Activated CD4-positive, alpha-beta T cell treated with anti-CD3 and anti-CD28 coated beads, Interleukin-2, amount 50 U/mL, for 24 hours (primary cell): ENCODE data around the gene TRAPPC5.

Experiments
- DNase-seq, 2 donors: peaks; one replicate each; pipeline ENCODE4 v3.0.0-alpha.2; 2020; ENCODE audit warnings: low read depth in 1 of 2, low spot score in 1 of 2

The TRAPPC5 gene

GRCh38 chr19:7729831-7730285 is 49.2 kb downstream of the TRAPPC5 start:
- no peak for DNase-seq

GRCh38 chr19:7730286-7731217 is 49.9 kb downstream of the TRAPPC5 start:
- no peak for DNase-seq

- no peak for DNase-seq
Observed at GRCh38 chr19:7731218-7731595, 50.6 kb downstream of the TRAPPC5 start.

- DNase-seq: no peak
Observed at GRCh38 chr19:7731615-7732014, 51.0 kb downstream of the TRAPPC5 start.

- DNase-seq: no peak
Observed at GRCh38 chr19:7732045-7732444, 51.4 kb downstream of the TRAPPC5 start, which contains the start of gene CLEC4G. CLEC4G (minus strand) TSS chr19:7732110; CDS start chr19:7732102, 8 bp downstream.

- DNase-seq: no peak
Observed at GRCh38 chr19:7733376-7733775, 52.7 kb downstream of the TRAPPC5 start.

GRCh38 chr19:7734220-7735203 is 53.9 kb downstream of the TRAPPC5 start:
- no peak for DNase-seq

- DNase-seq: no peak
Observed at GRCh38 chr19:7736148-7736547, 55.5 kb downstream of the TRAPPC5 start.

- DNase-seq: no peak
Observed at GRCh38 chr19:7737215-7737614, 56.6 kb downstream of the TRAPPC5 start.
